HUES48 (cell line): ENCODE measurements around the gene RHOXF1.
"Not testable (repeated sequence)": the region's sequence is repeated elsewhere in the genome, so short reads cannot be mapped to it uniquely, and the experiment has no call there.

ENCODE experiments used
- H3K27ac ChIP-seq: one replicate; pipeline ENCODE4 v1.7.0; 2013; ENCODE audit warnings: low read depth, low read length, inconsistent platforms
- H3K27me3 ChIP-seq: 2 replicates; pipeline ENCODE4 v1.6.1; 2013; ENCODE audit warnings: mild to moderate bottlenecking, low read length; ENCODE audit not compliant: control insufficient read depth, insufficient read depth
- H3K36me3 ChIP-seq: 2 replicates; pipeline ENCODE4 v1.6.1; 2013; ENCODE audit warnings: low read length; ENCODE audit not compliant: control insufficient read depth, insufficient read depth
- H3K4me1 ChIP-seq: 2 replicates; pipeline ENCODE4 v1.6.1; 2013; ENCODE audit warnings: mild to moderate bottlenecking, low read length; ENCODE audit not compliant: control insufficient read depth, insufficient read depth
- H3K4me3 ChIP-seq: 2 replicates; pipeline ENCODE4 v1.5.1; 2013; ENCODE audit warnings: mild to moderate bottlenecking, low read depth, low read length
- H3K9ac ChIP-seq: 2 replicates; pipeline ENCODE4 v1.6.1; 2013; ENCODE audit warnings: mild to moderate bottlenecking, low read depth, low read length, moderate library complexity
- H3K9me3 ChIP-seq: 2 replicates; pipeline ENCODE4 v1.6.1; 2013; ENCODE audit warnings: low read length; ENCODE audit not compliant: control insufficient read depth, insufficient read depth

Gene RHOXF1

GRCh38 chrX:120136840-120137239 lies 21.1 kb upstream of the RHOXF1 start:
- Histone ChIP-seq H3K27ac (no peak overlapping the region), H3K9me3 (no peaks in the 10 kb centered on the region), H3K27me3 (no peaks in the 10 kb centered on the region), H3K36me3 (no peaks in the 10 kb centered on the region), H3K9ac (no peak overlapping the region), H3K4me3 (no peak overlapping the region), H3K4me1 (peaks cover 22% of the 10 kb centered on the region)

DNA sequence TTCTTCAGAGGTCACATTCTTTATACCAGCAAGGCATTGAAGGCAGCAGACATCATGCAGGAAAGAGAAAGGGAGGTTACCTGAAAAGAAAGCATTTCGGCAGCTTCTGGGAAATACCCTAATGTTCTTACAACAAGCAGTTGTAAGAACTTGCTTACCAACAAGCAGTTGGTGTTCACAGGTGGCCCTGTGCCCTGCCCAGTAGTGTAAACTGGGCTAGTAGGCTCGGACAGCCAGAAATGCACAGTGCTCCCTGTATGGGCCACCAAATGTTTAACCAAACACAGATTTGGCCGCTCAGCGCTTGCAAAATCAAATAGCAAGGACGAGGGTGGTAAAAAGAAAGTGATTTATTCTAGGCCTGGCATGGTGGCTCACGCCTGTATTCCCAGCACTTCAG lies 20.4 kb upstream of the RHOXF1 start:
- H3K9ac ChIP-seq, result no peak overlapping the region
- no peaks in the 10 kb centered on the region for H3K36me3 ChIP-seq
- no peaks in the 10 kb centered on the region for H3K9me3 ChIP-seq
- H3K27me3 ChIP-seq, result no peaks in the 10 kb centered on the region
- no peak overlapping the region for H3K27ac ChIP-seq
- H3K4me1 ChIP-seq, result peaks cover 22% of the 10 kb centered on the region
- H3K4me3 ChIP-seq, result no peak overlapping the region

DNA sequence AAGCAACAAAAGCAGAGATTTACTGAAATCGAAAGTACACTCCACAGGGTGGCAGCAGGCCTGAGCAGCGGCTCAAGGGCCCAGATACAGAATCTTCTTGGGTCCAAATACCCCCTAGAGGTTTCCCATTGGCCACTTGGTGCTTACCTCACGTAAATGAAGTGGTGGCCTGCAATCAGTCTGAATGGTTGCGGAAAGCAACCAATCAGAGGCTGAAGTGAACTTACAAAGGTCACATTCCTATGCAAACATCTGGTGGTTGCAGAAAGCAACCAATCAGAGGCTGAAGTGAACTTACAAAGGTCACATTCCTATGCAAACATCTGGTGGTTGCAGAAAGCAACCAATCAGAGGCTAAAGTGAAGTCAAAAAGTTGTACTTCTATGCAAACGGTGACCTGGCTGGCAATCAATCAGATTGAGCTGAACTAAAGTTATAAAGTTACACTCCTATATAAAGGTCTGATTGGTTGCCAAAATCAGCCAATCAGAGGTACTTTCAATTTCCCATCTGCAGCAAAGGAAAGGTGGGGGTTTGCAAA lies 12.7 kb upstream of the RHOXF1 start:
- H3K9me3 ChIP-seq, H3K4me1 ChIP-seq, H3K36me3 ChIP-seq, H3K27ac ChIP-seq, H3K4me3 ChIP-seq, H3K9ac ChIP-seq, H3K27me3 ChIP-seq: not testable (repeated sequence)

- H3K9me3 ChIP-seq, result 0 out of 2 replicates have a peak, but pooled peaks cover 3% of the 10 kb centered on the region
Measured at GRCh38 chrX:120125444-120125843, 9.7 kb upstream of the RHOXF1 start.

GRCh38 chrX:120120223-120120622 lies 4.5 kb upstream of the RHOXF1 start:
- no peak overlapping the region for H3K27ac ChIP-seq
- H3K36me3 ChIP-seq, result no peaks in the 10 kb centered on the region
- no peak overlapping the region for H3K4me3 ChIP-seq
- H3K27me3 ChIP-seq, result no peaks in the 10 kb centered on the region
- no peak overlapping the region for H3K9ac ChIP-seq
- no peaks in the 10 kb centered on the region for H3K4me1 ChIP-seq
- no peaks in the 10 kb centered on the region for H3K9me3 ChIP-seq

More at GRCh38 chrX:120125444-120125843, 9.7 kb upstream of the RHOXF1 start:
- Histone ChIP-seq H3K36me3 (no peaks in the 10 kb centered on the region), H3K27ac (no peak overlapping the region), H3K27me3 (no peaks in the 10 kb centered on the region), H3K4me3 (no peak overlapping the region), H3K4me1 (peaks cover 4% of the 10 kb centered on the region; the same call in 1 of the 2 replicates), H3K9ac (no peak overlapping the region)

DNA sequence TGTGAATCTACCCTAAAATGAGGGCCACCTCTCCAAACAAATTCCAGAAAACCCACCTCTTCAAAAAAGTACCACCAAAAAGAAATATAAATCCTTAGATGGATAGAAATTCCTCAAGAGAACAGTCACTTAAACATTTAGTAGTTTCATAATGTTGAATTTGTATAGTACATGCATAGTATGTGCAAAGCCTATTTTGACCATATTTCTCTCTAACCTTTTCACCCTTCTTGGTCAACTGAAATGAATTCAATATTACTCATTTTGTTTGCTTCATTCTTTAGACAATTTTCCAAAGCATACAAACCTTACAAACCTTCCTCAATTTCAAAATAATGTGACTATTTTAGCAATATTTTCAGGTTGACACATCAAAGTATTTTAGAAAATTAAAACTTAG lies 4.1 kb downstream of the RHOXF1 start:
- no peaks in the 10 kb centered on the region for H3K27me3 ChIP-seq
- no peak overlapping the region for H3K9ac ChIP-seq
- H3K9me3 ChIP-seq, result peaks cover 5% of the 10 kb centered on the region

DNA sequence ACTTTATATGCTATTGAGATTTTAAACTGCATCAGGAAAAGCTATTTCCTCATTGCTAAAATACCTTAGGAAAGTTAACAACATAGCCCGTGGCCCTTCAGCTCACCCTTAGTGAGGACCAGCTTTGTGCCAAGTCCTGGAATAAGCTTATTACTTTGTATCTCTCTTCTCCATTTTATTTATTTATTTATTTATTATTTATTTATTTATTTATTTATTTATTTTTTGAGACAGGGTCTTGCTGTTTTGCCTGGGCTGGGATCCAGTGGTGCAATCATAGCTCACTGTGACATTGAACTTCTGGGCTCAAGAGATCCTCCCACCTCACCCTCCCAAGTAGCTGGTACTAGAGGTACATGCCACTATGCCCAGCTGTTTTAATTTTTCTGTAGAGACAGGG lies 6.3 kb downstream of the RHOXF1 start:
- no peaks in the 10 kb centered on the region for H3K36me3 ChIP-seq
- H3K4me1 ChIP-seq, result no peaks in the 10 kb centered on the region
- no peaks in the 10 kb centered on the region for H3K27me3 ChIP-seq
- no peak overlapping the region for H3K27ac ChIP-seq
- H3K4me3 ChIP-seq, result no peak overlapping the region
- peaks cover 9% of the 10 kb centered on the region for H3K9me3 ChIP-seq
- H3K9ac ChIP-seq, result no peak overlapping the region

More for the DNA sequence above, 4.1 kb downstream of the RHOXF1 start:
- Histone ChIP-seq H3K4me3 (no peak overlapping the region), H3K4me1 (no peaks in the 10 kb centered on the region), H3K36me3 (no peaks in the 10 kb centered on the region), H3K27ac (no peak overlapping the region)

- H3K9me3 ChIP-seq, result peaks cover 27% of the 10 kb centered on the region
- not testable (repeated sequence) for H3K36me3 ChIP-seq, H3K4me1 ChIP-seq, H3K27me3 ChIP-seq, H3K27ac ChIP-seq, H3K9ac ChIP-seq, H3K4me3 ChIP-seq
Measured at GRCh38 chrX:120104707-120105106, 11.0 kb downstream of the RHOXF1 start.

- H3K27me3 ChIP-seq, H3K27ac ChIP-seq, H3K36me3 ChIP-seq, H3K9ac ChIP-seq, H3K4me3 ChIP-seq, H3K4me1 ChIP-seq: not testable (repeated sequence)
- H3K9me3 ChIP-seq, result peaks cover 22% of the 10 kb centered on the region
Measured at GRCh38 chrX:120101057-120101456, 14.7 kb downstream of the RHOXF1 start.

- Histone ChIP-seq H3K4me3 (no peak overlapping the region), H3K27ac (no peak overlapping the region), H3K9ac (no peak overlapping the region), H3K9me3 (no peaks in the 10 kb centered on the region), H3K4me1 (peaks cover 7% of the 10 kb centered on the region; the same call in 1 of the 2 replicates), H3K36me3 (no peaks in the 10 kb centered on the region), H3K27me3 (no peaks in the 10 kb centered on the region)
Measured at GRCh38 chrX:120090208-120090607, 25.5 kb downstream of the RHOXF1 start.

- H3K4me3 ChIP-seq, result no peak overlapping the region
- H3K27me3 ChIP-seq, result no peaks in the 10 kb centered on the region
- H3K27ac ChIP-seq, result no peak overlapping the region
Measured at GRCh38 chrX:120087289-120088017, 28.3 kb downstream of the RHOXF1 start.

More at GRCh38 chrX:120087289-120088017, 28.3 kb downstream of the RHOXF1 start:
- no peak overlapping the region for H3K9ac ChIP-seq
- peaks cover 7% of the 10 kb centered on the region; the same call in 1 of the 2 replicates for H3K4me1 ChIP-seq
- no peaks in the 10 kb centered on the region for H3K36me3 ChIP-seq
- no peaks in the 10 kb centered on the region for H3K9me3 ChIP-seq
